ENCODE measurements around the gene DNAH2.

GRCh38 chr17:7744416-7744815 lies 26.9 kb downstream of the DNAH2 start:
- no peak for TF ChIP-seq CTCF (IDR thresholded peaks at IDR 0.05)
- no peak for TF ChIP-seq E2F5 (CRISPR knock-in tag; IDR thresholded peaks at IDR 0.05)
